H1 (cell line): Measurements from ENCODE around the gene PNPLA3.

Experiments used
- POLR2A ChIP-seq, 2 experiments: IDR thresholded peaks; 1 replicate in 1 of 2; 2 replicates in 1 of 2; pipeline ENCODE4 v1.6.1; 2011; ENCODE audit warnings: low read depth in 2 of 2, low read length in 2 of 2, mild to moderate bottlenecking in 2 of 2; ENCODE audit errors: control extremely low read depth in 1 of 2
- SRF ChIP-seq: IDR thresholded peaks from 2 replicates; pipeline ENCODE4 v1.6.1; 2011; ENCODE audit warnings: mild to moderate bottlenecking, low read depth, low read length, moderate library complexity

DNA sequence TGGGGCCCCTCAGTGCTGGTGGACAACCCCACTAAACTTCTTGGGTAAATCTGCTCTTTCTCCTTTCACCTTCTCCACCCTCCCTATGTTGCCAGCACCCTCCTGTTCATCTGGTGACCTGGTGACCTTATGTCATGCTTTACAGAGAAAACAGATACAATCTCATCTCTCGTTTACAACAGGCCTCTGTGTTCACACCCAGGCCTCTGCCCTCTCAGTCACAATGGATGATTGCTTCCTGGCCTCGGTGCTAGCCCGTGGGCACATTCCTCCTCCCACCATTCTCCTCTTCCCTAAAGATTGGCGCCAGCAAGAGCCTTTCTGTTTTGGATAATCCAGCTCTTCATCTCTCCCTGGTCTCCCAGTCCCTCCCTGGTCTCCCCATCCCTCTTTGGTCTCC, 12.3 kb upstream of the PNPLA3 start:
- no peak for TF ChIP-seq POLR2A (IDR thresholded peaks at IDR 0.05; ENCODE audit: control extremely low read depth in 1 of 2, low read depth in 2 of 2, low read length in 2 of 2)
- no peak for TF ChIP-seq SRF
